Chondrocyte (in vitro differentiated cells): Measurements from ENCODE around the gene ZNF536. TPM values are rescaled to one million over a fixed set of nuclear protein-coding genes. Genes with fewer than 3 reads are reported as not detected.
"Not testable (repeated sequence)": the region's sequence is repeated elsewhere in the genome, so short reads cannot be mapped to it uniquely, and the experiment has no call there.

Experiments
- DNase-seq: peaks from one replicate; pipeline ENCODE4 v3.0.0; 2021; ENCODE audit warnings: mixed read lengths, low spot score
- H3K27ac Mint-ChIP-seq: one replicate; pipeline ENCODE4 v1.8.0; 2021; ENCODE audit warnings: mild to moderate bottlenecking, moderate library complexity, mixed read lengths; ENCODE audit not compliant: unreplicated experiment
- H3K27me3 Mint-ChIP-seq: 2 replicates; pipeline ENCODE4 v1.8.0; 2021; ENCODE audit warnings: low read depth, mixed read lengths
- H3K36me3 Mint-ChIP-seq: 2 replicates; pipeline ENCODE4 v1.8.0; 2021; ENCODE audit warnings: low read depth, mixed read lengths
- H3K4me1 Mint-ChIP-seq: 2 replicates; pipeline ENCODE4 v1.8.0; 2021; ENCODE audit warnings: low read depth, mild to moderate bottlenecking, mixed read lengths
- H3K4me3 Mint-ChIP-seq: one replicate; pipeline ENCODE4 v1.8.0; 2021; ENCODE audit warnings: mild to moderate bottlenecking, moderate library complexity, mixed read lengths; ENCODE audit not compliant: unreplicated experiment
- H3K9me3 Mint-ChIP-seq: 2 replicates; pipeline ENCODE4 v1.8.0; 2021; ENCODE audit warnings: low read depth, mixed read lengths
- total RNA-seq: library from RNA; stranded (reverse); gene quantifications from 3 replicates; pipeline ENCODE4 v1.2.1, GENCODE V29; 2021
- TF ChIP-seq, protein P1 (sequence below): fragments of 200-600 bp; sonication (generic); IDR thresholded peaks from 2 replicates; pipeline ENCODE4 v1.5.0; 2021; ENCODE audit warnings: antibody characterized with exemption, mild to moderate bottlenecking, moderate library complexity

The ZNF536 gene
- total RNA-seq, 1 donor from 2014 or later, result not detected

DNA sequence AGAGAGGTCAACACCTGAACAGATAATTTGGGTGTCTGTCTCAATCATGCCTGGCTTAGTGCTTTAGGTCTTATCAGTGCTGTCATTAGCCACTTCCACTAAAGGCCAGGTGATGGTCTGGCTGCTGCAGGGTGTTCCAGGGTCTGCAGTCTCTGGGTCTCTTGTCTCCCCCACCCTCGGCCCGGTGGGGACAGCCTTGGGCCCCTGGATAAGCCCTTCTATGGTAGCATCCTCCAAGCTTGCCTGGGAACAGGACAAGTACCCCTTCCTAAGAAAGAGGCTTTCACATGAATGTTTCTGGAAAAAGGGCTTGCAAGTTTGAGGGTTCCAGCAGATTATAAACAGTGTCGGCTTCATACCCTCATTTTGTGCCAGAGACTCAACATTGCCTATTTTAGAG lies 29.3 kb upstream of the ZNF536 start:
- TF ChIP-seq, protein P1, sequence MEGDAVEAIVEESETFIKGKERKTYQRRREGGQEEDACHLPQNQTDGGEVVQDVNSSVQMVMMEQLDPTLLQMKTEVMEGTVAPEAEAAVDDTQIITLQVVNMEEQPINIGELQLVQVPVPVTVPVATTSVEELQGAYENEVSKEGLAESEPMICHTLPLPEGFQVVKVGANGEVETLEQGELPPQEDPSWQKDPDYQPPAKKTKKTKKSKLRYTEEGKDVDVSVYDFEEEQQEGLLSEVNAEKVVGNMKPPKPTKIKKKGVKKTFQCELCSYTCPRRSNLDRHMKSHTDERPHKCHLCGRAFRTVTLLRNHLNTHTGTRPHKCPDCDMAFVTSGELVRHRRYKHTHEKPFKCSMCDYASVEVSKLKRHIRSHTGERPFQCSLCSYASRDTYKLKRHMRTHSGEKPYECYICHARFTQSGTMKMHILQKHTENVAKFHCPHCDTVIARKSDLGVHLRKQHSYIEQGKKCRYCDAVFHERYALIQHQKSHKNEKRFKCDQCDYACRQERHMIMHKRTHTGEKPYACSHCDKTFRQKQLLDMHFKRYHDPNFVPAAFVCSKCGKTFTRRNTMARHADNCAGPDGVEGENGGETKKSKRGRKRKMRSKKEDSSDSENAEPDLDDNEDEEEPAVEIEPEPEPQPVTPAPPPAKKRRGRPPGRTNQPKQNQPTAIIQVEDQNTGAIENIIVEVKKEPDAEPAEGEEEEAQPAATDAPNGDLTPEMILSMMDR, result no peak
- no peak for DNase-seq
- H3K4me3 Mint-ChIP-seq, result no peak overlapping the region
- H3K27me3 Mint-ChIP-seq, result no peaks in the 10 kb centered on the region
- H3K4me1 Mint-ChIP-seq, result no peaks in the 10 kb centered on the region
- H3K27ac Mint-ChIP-seq, result no peak overlapping the region
- peaks cover 3% of the 10 kb centered on the region for H3K9me3 Mint-ChIP-seq
- no peaks in the 10 kb centered on the region for H3K36me3 Mint-ChIP-seq

DNA sequence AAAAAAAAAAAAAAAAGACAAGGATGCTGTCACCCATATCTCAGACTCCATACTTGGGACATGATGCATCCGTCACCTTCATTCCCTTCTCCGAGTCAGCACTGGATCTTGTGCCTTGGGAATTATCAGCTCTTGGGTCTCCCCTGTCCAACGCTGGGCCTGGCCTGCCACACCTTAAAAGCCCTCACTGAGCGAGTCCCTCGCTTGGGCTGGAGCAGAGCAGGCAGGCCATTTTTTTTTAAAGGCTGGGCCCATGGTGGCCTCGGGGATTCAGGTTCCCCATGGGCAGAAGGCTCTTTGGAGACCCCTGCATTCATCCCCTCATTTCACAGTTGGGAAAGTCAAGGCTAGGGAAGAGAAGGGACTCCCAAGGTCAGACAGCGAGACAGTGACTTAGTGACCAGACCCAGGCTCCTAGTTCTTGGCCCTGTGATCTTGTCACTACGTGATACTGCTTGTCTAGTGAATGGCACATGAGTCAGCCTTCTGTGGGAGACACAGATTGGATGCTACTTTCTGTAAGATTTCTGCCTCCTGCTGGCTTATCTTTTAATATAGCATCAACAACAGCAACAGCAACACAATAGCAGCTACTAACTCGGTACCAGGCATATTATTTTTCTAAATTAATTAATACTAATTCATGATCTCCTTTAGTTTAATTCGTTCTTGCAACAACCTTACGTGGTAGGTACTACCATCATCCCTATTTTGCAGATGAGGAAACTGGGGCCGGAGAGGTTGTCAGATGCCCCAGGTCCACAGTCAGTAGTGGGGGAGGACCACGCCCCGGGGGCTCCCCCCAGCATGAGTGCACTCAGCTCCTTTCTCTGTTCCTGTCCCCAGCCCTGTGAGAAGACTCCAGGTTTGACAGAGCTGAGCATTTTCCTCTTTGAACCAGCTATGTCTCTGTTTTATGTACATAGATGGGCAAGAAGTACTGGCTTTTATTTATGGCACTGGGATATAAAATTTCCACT lies 27.4 kb upstream of the ZNF536 start:
- Mint-ChIP-seq H3K36me3 (no peaks in the 10 kb centered on the region), H3K4me3 (no peak overlapping the region), H3K27ac (no peak overlapping the region), H3K27me3 (no peaks in the 10 kb centered on the region), H3K4me1 (no peaks in the 10 kb centered on the region), H3K9me3 (peaks cover 3% of the 10 kb centered on the region)
- TF ChIP-seq, protein P1, result no peak
- no peak for DNase-seq

DNA sequence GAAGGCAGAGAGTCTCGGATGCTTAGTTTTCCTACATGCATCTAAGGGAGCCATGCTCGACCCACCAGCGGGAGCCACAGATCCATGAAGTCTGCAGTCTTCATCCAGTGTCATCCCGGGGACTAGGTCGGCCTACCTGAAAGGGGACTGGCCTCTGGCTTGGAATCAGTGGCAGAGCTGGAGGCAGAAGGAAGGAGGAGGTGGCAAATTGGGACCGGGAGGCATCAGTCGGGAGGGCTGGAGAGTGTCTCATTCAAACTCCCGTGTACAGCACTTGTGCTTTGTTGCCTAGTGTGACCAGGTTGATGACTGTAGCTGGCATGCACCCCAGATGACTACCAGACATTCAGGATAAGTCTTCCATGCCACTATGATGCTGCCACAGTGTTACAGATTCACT lies 26.5 kb upstream of the ZNF536 start:
- Mint-ChIP-seq H3K36me3 (no peaks in the 10 kb centered on the region), H3K4me1 (no peaks in the 10 kb centered on the region), H3K27me3 (no peaks in the 10 kb centered on the region), H3K9me3 (peaks cover 3% of the 10 kb centered on the region), H3K27ac (no peak overlapping the region), H3K4me3 (no peak overlapping the region)
- TF ChIP-seq, protein P1, result no peak
- DNase-seq, result no peak

DNA sequence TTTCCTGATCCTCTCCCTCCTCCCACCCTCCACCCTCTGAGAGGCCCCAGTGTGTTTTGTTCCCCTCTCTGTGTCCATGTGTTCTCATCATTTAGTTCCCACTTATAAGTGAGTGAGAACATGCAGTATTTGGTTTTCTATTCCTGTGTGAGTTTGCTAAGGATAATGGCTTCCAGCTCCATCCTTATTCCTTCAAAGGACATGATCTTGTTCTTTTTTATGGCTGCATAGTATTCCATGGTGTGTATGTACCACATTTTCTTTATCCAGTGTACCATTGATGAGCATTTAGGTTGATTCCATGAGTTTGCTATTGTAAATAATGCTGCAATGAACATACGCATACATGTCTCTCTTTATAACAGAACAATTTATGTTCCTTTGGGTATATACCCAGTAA lies 25.7 kb upstream of the ZNF536 start:
- not testable (repeated sequence) for H3K27me3 Mint-ChIP-seq, H3K36me3 Mint-ChIP-seq, H3K27ac Mint-ChIP-seq, H3K4me1 Mint-ChIP-seq, DNase-seq, H3K4me3 Mint-ChIP-seq, H3K9me3 Mint-ChIP-seq

DNA sequence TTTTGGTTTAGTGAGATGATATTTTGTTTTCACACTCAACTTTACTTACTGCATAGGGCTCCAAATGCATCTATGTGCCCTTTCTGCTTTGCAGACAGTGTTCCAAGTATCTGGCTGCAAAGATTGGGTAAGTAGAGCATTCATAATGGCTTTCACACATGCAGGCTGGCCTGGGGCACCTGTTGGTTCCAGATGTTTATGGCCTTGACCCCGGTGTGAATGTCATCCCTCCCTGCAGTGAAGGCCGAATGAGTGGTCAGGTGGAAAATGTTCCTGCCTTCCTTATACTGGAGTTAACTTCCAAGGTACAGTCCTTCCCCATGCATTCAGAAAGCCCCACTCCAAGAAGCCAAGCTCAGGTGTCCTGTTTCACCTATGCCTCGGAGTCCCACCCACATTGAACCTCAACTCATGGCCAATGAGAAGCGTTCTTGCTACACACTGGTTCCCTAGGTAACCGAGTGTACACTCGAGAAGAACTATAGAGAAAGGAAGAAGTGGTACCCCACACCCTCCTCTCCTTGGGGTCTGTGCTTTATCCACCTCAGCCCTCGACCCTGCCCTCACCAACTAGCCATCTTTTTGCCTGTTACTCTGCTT lies 23.0 kb upstream of the ZNF536 start:
- TF ChIP-seq, protein P1, result no peak
- Mint-ChIP-seq H3K9me3 (peaks cover 3% of the 10 kb centered on the region), H3K36me3 (no peaks in the 10 kb centered on the region), H3K27ac (no peak overlapping the region), H3K27me3 (no peaks in the 10 kb centered on the region), H3K4me1 (no peaks in the 10 kb centered on the region), H3K4me3 (no peak overlapping the region)
- DNase-seq, result no peak
